Effector memory CD8-positive, alpha-beta T cell (primary cell): Measurements from ENCODE around the gene RTL1.

Experiments
- ATAC-seq: fragments of 150-1000 bp; cut with Tn5 transposase; replicated peaks from 2 replicates; pipeline ENCODE4 v1.10.0; 2021; ENCODE audit warnings: mild to moderate bottlenecking, moderate library complexity
- DNase-seq, 3 experiments: peaks; one replicate each; pipeline ENCODE4 v3.0.0; 2021
- H3K27ac Mint-ChIP-seq, 2 donors: one replicate each; pipeline ENCODE4 v1.8.0; 2022; ENCODE audit warnings: mild to moderate bottlenecking in 2 of 2, mixed read lengths in 2 of 2, moderate library complexity in 2 of 2
- H3K27me3 Mint-ChIP-seq, 2 donors: one replicate each; pipeline ENCODE4 v1.8.0; 2022; ENCODE audit warnings: mixed read lengths in 2 of 2
- H3K36me3 Mint-ChIP-seq: one replicate; pipeline ENCODE4 v1.8.0; 2022; ENCODE audit warnings: mild to moderate bottlenecking, moderate library complexity, mixed read lengths; ENCODE audit not compliant: insufficient read depth
- H3K4me1 Mint-ChIP-seq, 2 donors: one replicate each; pipeline ENCODE4 v1.8.0; 2022; ENCODE audit warnings: low read depth in 2 of 2, mixed read lengths in 2 of 2
- H3K4me3 Mint-ChIP-seq, 2 donors: one replicate each; pipeline ENCODE4 v1.8.0; 2022; ENCODE audit warnings: mild to moderate bottlenecking in 2 of 2, mixed read lengths in 2 of 2, moderate library complexity in 2 of 2
- H3K9me3 Mint-ChIP-seq, 2 donors: one replicate each; pipeline ENCODE4 v1.8.0; 2022; ENCODE audit warnings: mixed read lengths in 2 of 2

Gene RTL1

DNA sequence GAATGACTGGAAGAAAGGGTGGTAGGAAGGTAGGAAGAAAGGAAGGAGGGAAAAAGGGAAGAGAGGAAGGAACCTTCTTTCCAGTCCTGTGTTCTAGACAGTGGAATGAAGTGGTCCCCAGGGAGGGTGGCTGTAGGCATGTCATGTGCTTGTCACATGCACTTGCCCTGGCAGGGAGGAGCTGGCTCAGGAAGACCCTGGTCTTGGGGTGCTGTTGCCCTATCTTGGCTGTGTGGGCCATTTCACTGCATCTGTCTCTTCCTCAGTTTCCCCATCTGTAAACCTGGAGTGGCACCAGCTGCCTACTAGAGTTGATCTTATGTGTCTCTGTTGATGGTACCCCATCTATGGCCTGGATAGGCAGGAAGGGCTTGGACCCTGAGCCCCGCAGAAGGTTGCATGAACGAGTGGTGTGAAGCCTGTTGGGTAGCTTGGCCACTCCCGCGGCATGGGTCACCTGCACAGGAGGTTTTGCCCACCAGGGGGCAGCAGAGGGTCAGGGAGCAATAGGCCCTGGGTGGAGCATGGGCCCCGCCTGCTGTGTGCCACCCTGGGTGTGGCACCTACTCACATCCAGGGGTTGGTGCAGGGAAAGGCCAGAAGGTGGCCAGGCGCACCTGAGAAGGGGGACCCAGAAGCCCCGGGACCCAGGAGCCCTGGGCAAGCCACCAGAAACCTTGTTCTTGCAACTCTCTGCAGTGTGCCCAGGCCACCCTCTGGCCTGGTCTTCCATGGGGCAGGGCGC lies 52.5 kb downstream of the RTL1 start:
- H3K27me3 Mint-ChIP-seq, result peaks cover 4 to 8% of the 10 kb centered on the region in 2 donors
- H3K27ac Mint-ChIP-seq, result peak overlapping the region in 1 of 2 donors; percentile 55
- peak; percentile 65 for ATAC-seq
- H3K9me3 Mint-ChIP-seq, result no peaks in the 10 kb centered on the region
- peak; percentile 67 to 76 (median 68) for DNase-seq
- H3K4me1 Mint-ChIP-seq, result no peaks in the 10 kb centered on the region
- H3K36me3 Mint-ChIP-seq, result no peaks in the 10 kb centered on the region
- no peak overlapping the region for H3K4me3 Mint-ChIP-seq

DNA sequence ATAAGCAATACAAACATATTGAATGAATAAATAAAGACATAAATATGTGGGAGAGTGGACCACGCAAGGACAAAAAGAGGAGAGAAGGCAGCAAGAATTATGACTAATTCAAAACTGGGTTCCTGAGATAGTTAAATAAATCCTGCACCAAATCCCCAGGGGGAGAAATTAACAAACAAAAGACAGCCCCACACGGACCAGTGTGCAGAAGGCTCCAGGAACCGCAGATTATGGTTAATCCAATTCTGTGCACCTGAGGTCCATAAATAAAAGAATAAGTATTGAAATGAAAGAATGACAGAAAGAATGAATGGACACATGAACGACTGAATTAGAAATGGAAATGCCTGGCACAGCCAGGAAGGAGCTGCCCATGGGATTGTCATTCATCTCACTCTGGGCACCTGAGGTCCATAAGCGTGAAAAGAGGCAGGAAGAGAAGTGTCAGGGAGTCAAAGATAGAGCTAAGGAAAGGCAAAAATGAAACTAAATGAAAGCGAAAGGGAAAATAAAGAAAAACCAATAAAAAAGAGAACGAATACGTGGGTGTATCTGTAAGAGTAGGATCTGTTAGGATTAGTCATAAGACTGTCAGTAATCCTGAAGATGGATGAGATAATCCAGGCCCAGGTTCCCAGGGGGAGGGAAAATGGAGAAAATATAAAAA lies 54.3 kb downstream of the RTL1 start:
- no peak overlapping the region for H3K4me3 Mint-ChIP-seq
- no peak for ATAC-seq
- no peaks in the 10 kb centered on the region for H3K36me3 Mint-ChIP-seq
- no peaks in the 10 kb centered on the region for H3K9me3 Mint-ChIP-seq
- no peaks in the 10 kb centered on the region for H3K4me1 Mint-ChIP-seq
- H3K27me3 Mint-ChIP-seq, result no peaks in the 10 kb centered on the region
- no peak overlapping the region for H3K27ac Mint-ChIP-seq
- no peak for DNase-seq

DNA sequence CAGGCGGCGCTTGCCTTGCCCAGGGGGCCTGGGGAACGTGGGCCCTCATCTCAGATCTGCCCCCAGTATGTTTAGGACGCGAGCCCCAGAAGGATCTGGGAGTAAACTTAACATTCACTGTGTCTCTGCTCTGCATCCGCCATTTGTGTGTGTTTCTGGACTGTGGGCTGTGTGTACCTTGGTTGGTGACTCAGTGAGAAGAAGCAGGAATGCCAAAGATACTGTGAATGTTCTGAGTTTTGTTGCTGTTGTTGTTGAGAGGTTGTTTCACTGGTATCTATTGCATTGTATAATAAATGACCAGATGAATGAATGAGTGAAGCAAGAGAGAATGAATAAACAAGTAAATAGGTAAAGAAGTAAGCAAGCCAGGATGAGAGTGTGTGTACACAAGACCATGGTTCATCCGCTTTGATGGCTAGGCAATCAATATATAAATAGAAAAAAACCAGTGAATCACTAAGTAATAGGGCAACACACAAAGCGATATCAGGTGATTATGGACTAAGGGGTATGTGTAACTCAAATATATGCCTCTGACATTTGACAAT lies 57.1 kb downstream of the RTL1 start:
- Mint-ChIP-seq H3K9me3 (no peaks in the 10 kb centered on the region), H3K4me1 (no peaks in the 10 kb centered on the region), H3K27me3 (no peaks in the 10 kb centered on the region), H3K4me3 (no peak overlapping the region), H3K36me3 (no peaks in the 10 kb centered on the region), H3K27ac (no peak overlapping the region)
- no peak for ATAC-seq
- no peak for DNase-seq

DNA sequence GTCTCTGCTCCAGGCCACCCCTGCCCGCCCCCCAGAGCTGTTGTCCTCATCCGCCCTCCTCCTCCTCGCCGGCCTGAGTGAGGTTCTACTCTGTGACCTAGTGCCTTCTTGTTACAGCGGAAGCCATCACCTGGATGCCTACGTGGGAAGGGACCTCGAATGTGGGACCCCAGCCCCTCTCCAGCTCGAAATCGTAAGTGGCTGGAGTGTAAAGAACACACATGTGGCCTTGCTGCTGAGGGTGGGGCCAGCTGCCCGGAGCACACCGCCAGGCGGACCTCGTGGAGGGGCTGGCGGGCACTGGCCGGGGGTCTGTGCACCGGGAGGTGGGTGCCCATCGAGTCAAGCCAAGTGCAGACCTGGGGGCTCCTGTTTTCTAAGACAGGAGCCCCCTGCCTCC lies 58.2 kb downstream of the RTL1 start:
- ATAC-seq (no peak), DNase-seq (no peak)
- H3K27me3 Mint-ChIP-seq, result peaks cover 0 to 7% of the 10 kb centered on the region in 2 donors
- no peak overlapping the region for H3K27ac Mint-ChIP-seq
- H3K9me3 Mint-ChIP-seq, result no peaks in the 10 kb centered on the region
- H3K4me3 Mint-ChIP-seq, result no peak overlapping the region
- no peaks in the 10 kb centered on the region for H3K36me3 Mint-ChIP-seq
- H3K4me1 Mint-ChIP-seq, result no peaks in the 10 kb centered on the region

DNA sequence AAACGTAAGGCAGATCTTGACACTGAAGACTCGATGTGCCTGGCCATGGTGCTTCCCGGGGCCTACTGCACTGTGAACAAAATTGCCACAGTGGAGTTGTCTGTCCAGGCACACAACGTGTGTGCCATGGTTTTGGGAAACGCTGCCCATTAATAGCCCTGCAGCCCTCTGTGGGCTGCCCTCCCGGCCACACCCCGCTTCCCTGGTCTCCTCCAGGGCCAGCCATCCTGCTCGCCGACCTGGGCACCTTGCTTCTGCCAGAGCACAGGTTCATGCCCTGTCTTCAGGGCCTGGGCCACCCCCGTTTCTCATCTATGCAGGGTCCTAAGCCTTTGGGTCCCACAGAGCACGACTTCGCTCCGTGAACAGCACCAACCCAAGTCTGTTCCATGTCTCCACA lies 58.7 kb downstream of the RTL1 start:
- Mint-ChIP-seq H3K36me3 (no peaks in the 10 kb centered on the region), H3K27me3 (peaks cover 0 to 7% of the 10 kb centered on the region in 2 donors), H3K4me1 (no peaks in the 10 kb centered on the region), H3K27ac (no peak overlapping the region), H3K4me3 (no peak overlapping the region), H3K9me3 (no peaks in the 10 kb centered on the region)
- DNase-seq, result no peak
- ATAC-seq, result no peak

- H3K9me3 Mint-ChIP-seq, result no peaks in the 10 kb centered on the region
- DNase-seq, result no peak
Measured at GRCh38 chr14:100844421-100844820, 59.1 kb downstream of the RTL1 start.

DNA sequence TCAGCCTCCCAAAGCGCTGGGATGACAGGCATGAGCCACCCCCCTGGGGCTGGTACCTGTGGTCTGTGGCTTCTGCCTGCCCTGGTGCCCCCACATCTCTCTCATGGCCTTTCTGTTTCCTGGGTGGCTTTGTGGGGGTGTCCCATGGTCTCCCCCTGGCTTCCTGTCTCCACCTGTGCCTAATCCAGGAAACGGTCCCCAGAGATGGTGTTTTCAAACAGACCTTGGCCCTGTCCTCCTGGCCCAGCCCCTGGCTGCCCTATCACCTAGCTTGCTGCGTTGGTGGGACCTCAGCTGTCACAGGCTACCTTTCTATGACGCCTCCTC lies 59.5 kb downstream of the RTL1 start:
- DNase-seq (no peak), ATAC-seq (no peak)
- peaks cover 0 to 14% of the 10 kb centered on the region in 2 donors for H3K27me3 Mint-ChIP-seq
- H3K4me3 Mint-ChIP-seq, result no peak overlapping the region
- no peaks in the 10 kb centered on the region for H3K4me1 Mint-ChIP-seq
- H3K27ac Mint-ChIP-seq, result no peak overlapping the region
- H3K36me3 Mint-ChIP-seq, result no peaks in the 10 kb centered on the region
- no peaks in the 10 kb centered on the region for H3K9me3 Mint-ChIP-seq

More at GRCh38 chr14:100844421-100844820, 59.1 kb downstream of the RTL1 start:
- Mint-ChIP-seq H3K27me3 (peaks cover 0 to 11% of the 10 kb centered on the region in 2 donors), H3K27ac (no peak overlapping the region), H3K4me3 (no peak overlapping the region), H3K4me1 (no peaks in the 10 kb centered on the region), H3K36me3 (no peaks in the 10 kb centered on the region)
- ATAC-seq, result no peak

DNA sequence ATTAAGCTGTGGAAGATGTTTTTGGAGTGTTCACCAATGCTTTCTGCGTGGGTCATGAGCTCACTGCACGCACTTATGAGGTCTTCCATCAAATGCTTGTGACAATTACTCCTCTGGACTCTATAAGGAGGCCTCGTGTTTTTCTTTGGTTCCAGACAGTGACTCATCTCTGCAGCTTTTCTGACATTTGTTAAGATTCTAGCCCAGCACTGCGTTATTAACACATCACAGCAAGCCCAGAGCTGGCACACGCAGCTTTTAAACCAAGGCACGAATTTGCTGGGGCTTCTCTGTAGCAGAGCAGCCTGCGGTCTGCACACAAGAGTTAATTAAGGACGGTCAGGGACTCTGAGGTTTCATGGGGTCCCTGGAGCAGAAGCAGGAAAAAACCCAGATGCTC lies 60.7 kb downstream of the RTL1 start:
- Mint-ChIP-seq H3K4me1 (no peaks in the 10 kb centered on the region), H3K4me3 (no peak overlapping the region), H3K27me3 (peaks cover 0 to 27% of the 10 kb centered on the region in 2 donors), H3K27ac (no peak overlapping the region), H3K9me3 (no peaks in the 10 kb centered on the region), H3K36me3 (no peaks in the 10 kb centered on the region)
- DNase-seq, result no peak
- no peak for ATAC-seq

- Mint-ChIP-seq H3K4me1 (no peaks in the 10 kb centered on the region), H3K9me3 (no peaks in the 10 kb centered on the region), H3K27ac (no peak overlapping the region), H3K36me3 (no peaks in the 10 kb centered on the region), H3K4me3 (no peak overlapping the region), H3K27me3 (peaks cover 5 to 36% of the 10 kb centered on the region in 2 donors)
- ATAC-seq, result no peak
- DNase-seq, result no peak
Measured at GRCh38 chr14:100841761-100842403, 61.6 kb downstream of the RTL1 start.

GRCh38 chr14:100841066-100841760 lies 62.3 kb downstream of the RTL1 start:
- peaks cover 12 to 43% of the 10 kb centered on the region in 2 donors for H3K27me3 Mint-ChIP-seq
- H3K9me3 Mint-ChIP-seq, result no peaks in the 10 kb centered on the region
- H3K4me3 Mint-ChIP-seq, result no peak overlapping the region
- no peaks in the 10 kb centered on the region for H3K4me1 Mint-ChIP-seq
- no peaks in the 10 kb centered on the region for H3K36me3 Mint-ChIP-seq
- DNase-seq (no peak), ATAC-seq (no peak)
- no peak overlapping the region for H3K27ac Mint-ChIP-seq

DNA sequence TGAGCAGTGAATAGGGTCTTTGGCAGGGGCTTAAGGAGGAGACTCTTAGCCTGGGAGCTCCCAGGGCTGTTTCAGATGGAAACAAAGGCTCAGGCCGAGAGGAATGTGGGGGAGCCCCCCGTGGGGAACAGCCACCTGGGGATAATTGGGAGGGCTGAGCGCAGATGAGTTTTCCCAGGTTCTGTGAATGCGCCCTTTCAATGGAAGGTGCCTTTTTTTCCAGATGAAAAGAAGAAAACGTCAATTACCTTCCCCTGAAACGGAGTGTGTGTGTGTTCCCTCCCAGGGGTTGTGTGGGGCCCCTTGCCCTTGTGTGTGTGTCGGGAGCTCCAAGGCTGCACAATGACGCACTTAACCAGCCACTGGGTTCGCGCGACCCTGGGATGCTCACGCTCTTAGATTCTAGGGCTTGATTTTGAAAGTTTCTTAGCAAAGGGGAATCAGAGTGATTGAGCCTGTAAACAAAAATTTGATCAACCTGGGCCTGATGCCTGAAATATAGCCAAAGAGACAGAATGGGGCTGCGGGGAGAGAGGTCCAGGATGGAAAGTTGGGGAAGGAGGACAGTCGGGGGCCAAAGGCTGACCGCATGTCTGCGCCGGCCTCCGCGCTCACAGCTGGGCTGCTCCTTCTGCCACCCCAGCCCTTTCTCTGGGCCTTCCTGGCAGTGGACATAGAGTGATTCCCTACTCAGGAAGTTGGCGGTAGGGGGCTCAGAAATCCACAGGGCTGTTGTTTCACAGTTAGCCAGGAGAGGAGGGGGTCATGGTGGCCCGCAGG lies 63.0 kb downstream of the RTL1 start:
- Mint-ChIP-seq H3K9me3 (no peaks in the 10 kb centered on the region), H3K27me3 (peaks cover 19 to 50% of the 10 kb centered on the region in 2 donors)
- ATAC-seq, result no peak

GRCh38 chr14:100839681-100840111 lies 63.8 kb downstream of the RTL1 start:
- Mint-ChIP-seq H3K4me1 (no peaks in the 10 kb centered on the region), H3K4me3 (no peak overlapping the region), H3K27me3 (peaks cover 23 to 58% of the 10 kb centered on the region in 2 donors), H3K27ac (no peak overlapping the region), H3K36me3 (no peaks in the 10 kb centered on the region), H3K9me3 (no peaks in the 10 kb centered on the region)
- no peak for ATAC-seq
- no peak for DNase-seq

More for the DNA sequence above, 63.0 kb downstream of the RTL1 start:
- Mint-ChIP-seq H3K4me1 (no peaks in the 10 kb centered on the region), H3K36me3 (no peaks in the 10 kb centered on the region), H3K4me3 (no peak overlapping the region), H3K27ac (no peak overlapping the region)
- no peak for DNase-seq

GRCh38 chr14:100839315-100839585 lies 64.3 kb downstream of the RTL1 start:
- Mint-ChIP-seq H3K4me3 (no peak overlapping the region), H3K27ac (no peak overlapping the region), H3K9me3 (no peaks in the 10 kb centered on the region), H3K27me3 (peaks cover 23 to 62% of the 10 kb centered on the region in 2 donors), H3K4me1 (no peaks in the 10 kb centered on the region), H3K36me3 (no peaks in the 10 kb centered on the region)
- ATAC-seq (no peak), DNase-seq (no peak)
